HepG2 (cell line): ENCODE measurements around the gene CD320. TPM values are rescaled to one million over a fixed set of nuclear protein-coding genes. Genes with fewer than 3 reads are reported as not detected.

ENCODE experiments used
- ATF5 ChIP-seq: sonication (generic); formaldehyde crosslinking; IDR thresholded peaks from 2 replicates; pipeline ENCODE4 v1.4.0; 2020; ENCODE audit warnings: mild to moderate bottlenecking, low read depth, missing genetic modification reagents
- BRD4 ChIP-seq: sonication (generic); formaldehyde crosslinking; IDR thresholded peaks from 2 replicates; pipeline ENCODE4 v1.4.0; 2020; ENCODE audit warnings: missing genetic modification reagents
- CBX5 ChIP-seq: sonication (generic); formaldehyde crosslinking; IDR thresholded peaks from 2 replicates; pipeline ENCODE4 v1.4.0; 2020; ENCODE audit warnings: missing genetic modification reagents, borderline replicate concordance
- CTCF ChIP-seq: sonication (generic); formaldehyde crosslinking; IDR thresholded peaks from 2 replicates; pipeline ENCODE4 v1.5.0; 2020; ENCODE audit warnings: mild to moderate bottlenecking, missing genetic modification reagents, moderate library complexity
- EEA1 ChIP-seq: sonication (generic); formaldehyde crosslinking; IDR thresholded peaks from 2 replicates; pipeline ENCODE4 v1.5.1; 2020; ENCODE audit warnings: mild to moderate bottlenecking, missing genetic modification reagents, borderline replicate concordance
- EED ChIP-seq: sonication (generic); formaldehyde crosslinking; IDR thresholded peaks from 2 replicates; pipeline ENCODE4 v1.5.0; 2020; ENCODE audit warnings: mild to moderate bottlenecking, missing genetic modification reagents
- FOSL1 ChIP-seq: sonication (generic); formaldehyde crosslinking; IDR thresholded peaks from 2 replicates; pipeline ENCODE4 v1.9.0; 2021; ENCODE audit warnings: missing genetic modification reagents, borderline replicate concordance
- FOSL2 ChIP-seq: sonication (generic); formaldehyde crosslinking; IDR thresholded peaks from 2 replicates; pipeline ENCODE4 v1.4.0; 2020; ENCODE audit warnings: missing genetic modification reagents
- GATAD1 ChIP-seq: IDR thresholded peaks from 2 replicates; pipeline ENCODE4 v1.6.1; 2016; ENCODE audit warnings: missing genetic modification reagents, missing compliant biosample characterization
- HOXA3 ChIP-seq: sonication (generic); formaldehyde crosslinking; IDR thresholded peaks from 2 replicates; pipeline ENCODE4 v1.5.0; 2020; ENCODE audit warnings: missing genetic modification reagents
- HOXD1 ChIP-seq: sonication (generic); formaldehyde crosslinking; IDR thresholded peaks from 2 replicates; pipeline ENCODE4 v1.5.0; 2020; ENCODE audit warnings: missing genetic modification reagents
- KLF12 ChIP-seq: sonication (generic); formaldehyde crosslinking; IDR thresholded peaks from 2 replicates; pipeline ENCODE4 v1.4.0; 2020; ENCODE audit warnings: missing genetic modification reagents, borderline replicate concordance
- MTA1 ChIP-seq: sonication (generic); formaldehyde crosslinking; IDR thresholded peaks from 2 replicates; pipeline ENCODE4 v1.4.0; 2020; ENCODE audit warnings: missing genetic modification reagents, mild to moderate bottlenecking, borderline replicate concordance
- PCBP1 ChIP-seq: fragments of 200-400 bp; formaldehyde crosslinking; IDR thresholded peaks from 2 replicates; pipeline ENCODE4 v1.6.1; 2017; ENCODE audit warnings: mild to moderate bottlenecking, low read depth, low read length, borderline replicate concordance
- RARG ChIP-seq: sonication (generic); formaldehyde crosslinking; IDR thresholded peaks from 2 replicates; pipeline ENCODE4 v1.4.0; 2020; ENCODE audit warnings: low read depth, mild to moderate bottlenecking, missing genetic modification reagents
- RFXANK ChIP-seq: IDR thresholded peaks from 2 replicates; pipeline ENCODE4 v1.6.1; 2016
- STAT6 ChIP-seq: sonication (generic); formaldehyde crosslinking; IDR thresholded peaks from 2 replicates; pipeline ENCODE4 v1.4.0; 2020; ENCODE audit warnings: missing genetic modification reagents, mild to moderate bottlenecking, borderline replicate concordance
- ZFP1 ChIP-seq: IDR thresholded peaks from 2 replicates; pipeline ENCODE4 v1.6.1; 2016
- ZNF276 ChIP-seq: sonication (generic); formaldehyde crosslinking; IDR thresholded peaks from 2 replicates; pipeline ENCODE4 v1.4.0; 2020; ENCODE audit warnings: mild to moderate bottlenecking, low read depth, missing genetic modification reagents
- ZNF331 ChIP-seq: sonication (generic); formaldehyde crosslinking; IDR thresholded peaks from 2 replicates; pipeline ENCODE4 v1.4.0; 2020; ENCODE audit warnings: missing genetic modification reagents
- ZNF446 ChIP-seq: sonication (generic); formaldehyde crosslinking; IDR thresholded peaks from 2 replicates; pipeline ENCODE4 v1.5.0; 2020; ENCODE audit warnings: mild to moderate bottlenecking, missing genetic modification reagents
- ZNF567 ChIP-seq: sonication (generic); formaldehyde crosslinking; IDR thresholded peaks from 2 replicates; pipeline ENCODE4 v1.8.1; 2023; ENCODE audit warnings: mild to moderate bottlenecking, missing genetic modification reagents, borderline replicate concordance
- polyA plus RNA-seq, 8 experiments: library from polyadenylated mRNA; depleted of rRNA in 3 of 8; stranded (reverse) in 7 of 8; unstranded in 1 of 8; fragments of >200 nt; fragmentation: Illumina TruSeq in 4 of 8; extraction: Trizol in 4 of 8; gene quantifications; 2 replicates each; pipeline versions ENCODE4 v1.2.1 to v1.2.3, GENCODE V29; 2011 to 2016; ENCODE audit warnings: low read depth in 4 of 8, missing spikeins in 1 of 8, mixed read lengths in 1 of 8; ENCODE audit not compliant: insufficient read depth in 1 of 8
- total RNA-seq, 5 experiments: library from RNA; depleted of rRNA; stranded (reverse); fragments of >200 nt; fragmentation: Illumina TruSeq; extraction: Trizol; gene quantifications; 2 replicates each; pipeline ENCODE4 v1.2.3, GENCODE V29; 2016; ENCODE audit warnings: low read depth in 1 of 5

The CD320 gene
- total and polyA plus RNA-seq, 2 of the 13 experiments (the other 11 are each of a cell fraction or from before 2014, with no cell fraction given): 83.1 to 99.9 TPM

GRCh38 chr19:8321067-8321985 lies 13.2 kb upstream of the CD320 start, which contains the start of the genes NDUFA7 and RPS28 (continued):
- TF ChIP-seq CTCF (CRISPR knock-in tag): peak; percentile 79
- TF ChIP-seq RFXANK (CRISPR knock-in tag): 0 out of 2 replicates have a peak, but pooled peaks have one; percentile 30
- 0 out of 2 replicates have a peak, but pooled peaks have one; percentile 50 for TF ChIP-seq KLF12
- peak; percentile 60 for TF ChIP-seq FOSL2 (CRISPR knock-in tag)
- TF ChIP-seq EEA1 (CRISPR knock-in tag): no peak; the same call in 1 of the 2 replicates
- no peak for TF ChIP-seq RARG (CRISPR knock-in tag)
- peak; percentile 60; the same call in 1 of the 2 replicates for TF ChIP-seq ZFP1 (CRISPR knock-in tag)
- TF ChIP-seq STAT6 (CRISPR knock-in tag): peak; percentile 58; the same call in 1 of the 2 replicates
- peak; percentile 96; the same call in 1 of the 2 replicates for TF ChIP-seq BRD4 (CRISPR knock-in tag)
- 0 out of 2 replicates have a peak, but pooled peaks have one; percentile 82 for TF ChIP-seq PCBP1
- TF ChIP-seq ATF5: no peak
- TF ChIP-seq HOXA3 (CRISPR knock-in tag): peak; percentile 98
- TF ChIP-seq FOSL1 (CRISPR knock-in tag): no peak
- TF ChIP-seq ZNF446: peak; percentile 72; the same call in 1 of the 2 replicates
- TF ChIP-seq EED: peak; percentile 91
- peak; percentile 88 for TF ChIP-seq ZNF567 (CRISPR knock-in tag)
- peak; percentile 98 for TF ChIP-seq GATAD1 (CRISPR knock-in tag)
- TF ChIP-seq CBX5 (CRISPR knock-in tag): peak; percentile 33; the same call in 1 of the 2 replicates
- 0 out of 2 replicates have a peak, but pooled peaks have one; percentile 65 for TF ChIP-seq HOXD1 (CRISPR knock-in tag)
- TF ChIP-seq ZNF331 (CRISPR knock-in tag): peak; percentile 83
- peak; percentile 47; the same call in 1 of the 2 replicates for TF ChIP-seq ZNF276 (CRISPR knock-in tag)
- no peak for TF ChIP-seq MTA1
